Measurements from ENCODE around the gene STIP1.

STIP1 gene

DNA sequence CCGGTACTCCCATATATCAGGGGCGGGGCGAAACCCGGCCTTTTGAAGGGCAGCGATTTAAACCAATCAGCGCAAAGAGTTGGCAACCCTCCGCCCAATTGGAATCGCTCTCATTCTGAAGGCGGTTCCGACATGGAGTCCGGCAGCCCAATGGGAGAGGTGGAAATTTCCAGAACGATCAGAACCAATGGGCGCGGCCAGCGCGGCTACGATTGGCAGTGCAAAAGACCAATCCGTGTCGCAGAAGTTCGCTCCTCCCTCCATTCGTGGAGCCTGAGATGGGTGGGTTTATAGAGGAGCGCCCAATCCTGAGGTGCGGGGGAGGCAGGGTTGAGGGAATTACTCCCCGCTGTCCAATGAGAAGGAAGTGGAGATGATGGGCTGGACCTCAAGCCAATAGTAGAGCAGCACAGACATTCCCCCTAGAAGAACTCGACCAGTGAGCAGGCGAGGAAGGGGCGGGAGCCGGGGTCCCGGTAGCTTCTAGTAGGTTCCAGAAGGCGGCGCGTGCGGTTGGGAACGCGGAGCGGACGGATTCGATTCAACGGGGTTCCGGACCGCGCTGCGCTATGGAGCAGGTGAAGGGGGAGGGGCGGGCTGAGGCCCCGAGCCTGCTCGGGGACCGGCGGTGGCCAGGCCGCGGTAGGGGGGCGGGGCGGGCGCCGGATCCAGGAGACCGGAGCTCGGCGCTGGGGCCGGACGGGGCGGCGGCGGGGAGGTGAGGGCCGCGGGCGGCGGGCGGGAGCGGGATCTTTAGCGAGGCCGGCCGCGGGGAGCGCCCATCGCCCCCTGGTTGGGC is at the start of gene STIP1:
STIP1 (plus strand) TSS at position 479 of the 799 bp plus-strand sequence; CDS start at position 570, 91 bp downstream.
- Mint-ChIP-seq H3K4me1 (ENCODE audit: low read depth) (peaks cover 45% of the 10 kb centered on the region), H3K4me3 (peak within 1 kb of the TSS; percentile 96), H3K27me3 (no peaks in the 10 kb centered on the region), H3K36me3 (no peaks in the 10 kb centered on the region), H3K27ac (peak within 1 kb of the TSS; percentile 99), H3K9me3 (ENCODE audit: low read depth) (no peaks in the 10 kb centered on the region)

DNA sequence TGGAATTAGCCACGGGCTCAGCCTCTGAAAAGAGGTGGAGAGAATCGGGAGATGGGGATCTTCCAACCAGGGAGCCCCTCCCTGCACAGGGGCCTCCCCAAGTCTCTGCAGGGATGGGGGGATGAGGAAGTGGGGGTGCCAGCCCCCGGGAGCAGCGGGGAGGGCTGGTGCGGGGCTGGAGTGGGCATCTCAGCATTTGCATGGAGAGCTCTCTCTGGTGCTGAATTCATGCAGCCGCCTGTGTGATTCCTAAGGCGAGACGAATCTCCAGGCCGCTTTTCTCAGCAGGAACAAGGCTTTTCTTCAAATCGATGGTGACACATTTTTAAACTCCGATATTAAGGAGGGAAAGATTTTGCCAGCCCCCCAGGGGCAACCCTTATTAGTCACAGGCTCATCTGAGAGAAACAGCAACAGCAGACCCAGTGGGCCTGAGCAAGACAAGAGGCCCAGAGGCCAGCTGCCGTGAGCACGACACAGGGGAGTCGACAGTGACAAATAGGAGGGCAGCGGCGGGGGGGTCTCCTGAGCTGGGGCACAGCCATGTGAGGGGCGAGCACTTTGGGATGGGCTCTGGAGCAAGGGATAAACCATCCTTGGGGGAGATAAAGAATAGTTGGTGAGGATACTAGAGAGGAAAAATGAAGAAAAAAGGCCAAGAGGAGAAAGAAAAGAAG is 49.1 kb upstream of the STIP1 start:
- no peak overlapping the region for H3K27ac Mint-ChIP-seq
- no peaks in the 10 kb centered on the region for H3K4me1 Mint-ChIP-seq (ENCODE audit: low read depth)
- no peaks in the 10 kb centered on the region for H3K36me3 Mint-ChIP-seq
- H3K27me3 Mint-ChIP-seq: no peaks in the 10 kb centered on the region
- no peaks in the 10 kb centered on the region for H3K9me3 Mint-ChIP-seq (ENCODE audit: low read depth)
- H3K4me3 Mint-ChIP-seq: no peak overlapping the region

DNA sequence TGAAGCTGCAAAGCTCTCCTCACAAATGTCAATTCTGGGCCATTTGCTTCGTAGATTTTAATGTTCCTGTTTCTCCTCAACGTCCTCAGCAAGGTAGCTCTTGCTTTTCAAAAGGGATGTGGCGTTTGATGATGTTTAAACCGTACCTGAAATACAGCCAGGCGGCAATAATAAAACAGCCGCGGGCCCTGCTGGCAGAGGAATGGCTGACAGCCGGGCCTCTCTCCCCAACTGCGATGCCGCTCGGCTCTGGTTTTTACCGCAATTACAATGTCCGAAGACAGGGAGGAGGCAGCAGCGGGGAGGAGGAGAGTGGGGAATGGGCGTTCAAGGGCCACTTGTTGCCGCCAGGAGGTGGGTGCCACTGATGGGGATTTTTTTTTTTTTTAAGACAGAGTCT is 47.6 kb upstream of the STIP1 start:
- H3K36me3 Mint-ChIP-seq: no peaks in the 10 kb centered on the region
- H3K27ac Mint-ChIP-seq: no peak overlapping the region
- H3K9me3 Mint-ChIP-seq (ENCODE audit: low read depth): no peaks in the 10 kb centered on the region
- no peaks in the 10 kb centered on the region for H3K27me3 Mint-ChIP-seq
- no peak overlapping the region for H3K4me3 Mint-ChIP-seq
- H3K4me1 Mint-ChIP-seq (ENCODE audit: low read depth): no peaks in the 10 kb centered on the region

DNA sequence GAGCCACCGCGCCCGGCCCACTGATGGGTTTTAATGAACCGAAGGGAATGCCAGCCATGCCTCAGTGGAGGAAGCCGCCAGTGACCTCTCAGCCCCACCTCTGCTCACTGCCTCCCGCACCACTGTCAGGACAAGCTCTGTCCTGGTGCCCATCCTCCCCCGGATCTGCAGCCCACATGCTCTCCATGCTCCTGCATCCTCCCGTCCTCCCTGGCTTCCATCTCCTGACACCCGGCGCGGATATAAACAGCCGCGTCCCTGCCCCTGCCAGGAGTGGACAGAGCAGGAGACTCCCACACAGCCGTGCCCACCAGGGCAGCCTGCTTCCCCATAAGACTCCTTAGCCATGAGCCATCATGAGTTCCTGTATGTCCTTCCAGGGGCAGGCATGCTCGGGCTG is 46.9 kb upstream of the STIP1 start:
- H3K36me3 Mint-ChIP-seq: no peaks in the 10 kb centered on the region
- H3K27me3 Mint-ChIP-seq: no peaks in the 10 kb centered on the region
- no peaks in the 10 kb centered on the region for H3K9me3 Mint-ChIP-seq (ENCODE audit: low read depth)
- H3K27ac Mint-ChIP-seq: no peak overlapping the region
- H3K4me1 Mint-ChIP-seq (ENCODE audit: low read depth): peaks cover 4% of the 10 kb centered on the region
- no peak overlapping the region for H3K4me3 Mint-ChIP-seq

DNA sequence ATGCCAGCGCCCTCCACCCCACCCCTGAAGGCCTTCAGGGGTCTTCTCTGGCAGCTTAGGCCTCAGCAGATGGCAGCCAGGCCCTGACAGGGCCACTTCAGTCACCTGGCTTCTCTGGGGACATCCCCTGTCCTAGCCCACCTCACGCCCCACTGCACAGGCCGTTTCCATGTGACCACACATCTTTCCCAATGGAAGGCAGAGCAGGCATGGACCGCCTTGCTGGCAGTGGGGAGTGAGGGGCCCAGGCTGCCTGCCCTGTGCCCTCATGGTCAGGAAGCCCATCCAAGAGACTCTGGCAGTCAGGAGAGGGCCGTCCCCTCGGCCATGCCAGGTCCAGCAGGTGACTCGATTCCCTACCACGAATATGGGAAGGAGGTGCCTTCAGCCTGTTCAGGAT is 45.9 kb upstream of the STIP1 start:
- Mint-ChIP-seq H3K4me3 (no peak overlapping the region), H3K36me3 (no peaks in the 10 kb centered on the region), H3K27me3 (no peaks in the 10 kb centered on the region), H3K4me1 (ENCODE audit: low read depth) (peaks cover 5% of the 10 kb centered on the region), H3K9me3 (ENCODE audit: low read depth) (no peaks in the 10 kb centered on the region), H3K27ac (no peak overlapping the region)

DNA sequence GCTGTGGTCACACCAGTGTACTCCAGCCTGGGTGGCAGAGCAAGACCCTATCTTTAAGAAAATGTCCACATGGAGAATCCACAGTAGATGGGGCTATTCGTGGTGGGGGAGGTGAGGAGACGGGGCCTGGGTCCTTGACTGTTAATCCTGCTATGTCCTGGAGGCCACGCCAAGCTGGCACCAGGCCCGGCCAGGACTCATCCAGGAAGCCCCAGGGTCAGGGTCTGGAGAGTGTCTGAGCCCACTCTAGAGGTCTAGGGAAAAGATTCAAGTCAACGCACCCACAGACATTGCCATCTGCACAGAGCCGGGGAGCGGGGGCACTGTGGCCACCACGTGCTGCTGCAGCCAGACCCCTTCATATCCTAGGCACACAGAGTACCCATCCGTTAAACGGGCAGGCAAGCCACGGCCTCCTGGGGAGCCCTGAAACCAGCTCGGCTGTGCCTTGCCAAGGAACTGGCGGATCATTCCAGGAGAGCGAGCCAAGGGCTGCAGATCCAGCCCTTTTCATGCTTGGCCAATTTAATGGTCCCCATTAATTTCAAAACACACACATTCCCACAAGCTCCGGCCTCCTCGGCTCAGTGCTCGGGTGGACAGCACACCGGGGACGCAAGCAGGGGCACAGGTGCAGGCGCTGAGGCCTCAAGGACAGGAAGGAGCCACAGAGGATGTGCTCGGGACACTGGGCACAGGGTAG is 44.7 kb upstream of the STIP1 start:
- H3K4me3 Mint-ChIP-seq: no peak overlapping the region
- no peak overlapping the region for H3K27ac Mint-ChIP-seq
- no peaks in the 10 kb centered on the region for H3K36me3 Mint-ChIP-seq
- H3K9me3 Mint-ChIP-seq (ENCODE audit: low read depth): no peaks in the 10 kb centered on the region
- peaks cover 5% of the 10 kb centered on the region for H3K4me1 Mint-ChIP-seq (ENCODE audit: low read depth)
- H3K27me3 Mint-ChIP-seq: no peaks in the 10 kb centered on the region

DNA sequence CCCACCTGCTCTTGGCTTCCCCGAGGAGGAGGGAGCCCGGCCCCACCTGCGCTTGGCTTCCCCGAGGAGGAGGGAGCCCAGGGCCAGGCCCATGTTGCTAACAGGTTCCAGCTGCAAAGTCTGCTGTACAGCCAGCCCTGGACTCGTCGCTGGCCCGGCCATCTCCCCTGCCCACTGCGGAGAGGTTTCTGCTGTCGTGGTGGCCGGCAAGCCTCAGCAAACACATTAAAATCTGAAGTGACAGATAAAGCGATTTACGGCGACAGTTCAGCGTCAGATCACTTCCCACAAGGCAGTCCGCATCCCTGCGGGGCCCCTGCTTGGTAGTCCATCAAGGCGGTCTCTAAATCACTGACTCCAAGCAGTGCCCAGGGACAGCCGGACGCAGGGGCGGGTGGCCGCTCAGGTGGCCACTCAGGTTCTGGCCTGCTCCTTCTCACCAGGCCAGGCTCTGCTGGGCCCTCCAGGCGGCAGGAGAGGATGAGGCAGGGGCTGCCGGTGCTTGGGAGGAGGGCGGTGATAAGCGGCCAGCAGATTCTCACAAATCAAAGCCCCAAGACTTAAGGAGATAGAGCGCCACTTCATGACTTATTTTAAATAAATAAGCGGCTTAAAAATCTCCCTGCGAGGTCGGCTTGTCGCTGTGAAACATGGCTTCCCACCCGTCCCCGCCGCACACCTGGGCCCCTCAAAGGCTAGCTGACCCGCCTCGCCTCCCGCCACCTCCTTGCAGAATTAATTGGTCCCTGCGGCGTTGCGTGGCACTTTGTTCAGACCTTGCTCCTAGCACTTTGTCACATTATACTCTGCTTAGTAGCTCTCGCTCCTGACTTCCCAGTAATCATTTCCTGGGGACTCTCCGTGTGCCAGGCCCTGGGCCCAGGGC is 41.1 kb upstream of the STIP1 start:
- no peak overlapping the region for H3K27ac Mint-ChIP-seq
- H3K9me3 Mint-ChIP-seq (ENCODE audit: low read depth): no peaks in the 10 kb centered on the region
- no peak overlapping the region for H3K4me3 Mint-ChIP-seq
- H3K4me1 Mint-ChIP-seq (ENCODE audit: low read depth): peaks cover 11% of the 10 kb centered on the region
- no peaks in the 10 kb centered on the region for H3K36me3 Mint-ChIP-seq
- no peaks in the 10 kb centered on the region for H3K27me3 Mint-ChIP-seq

DNA sequence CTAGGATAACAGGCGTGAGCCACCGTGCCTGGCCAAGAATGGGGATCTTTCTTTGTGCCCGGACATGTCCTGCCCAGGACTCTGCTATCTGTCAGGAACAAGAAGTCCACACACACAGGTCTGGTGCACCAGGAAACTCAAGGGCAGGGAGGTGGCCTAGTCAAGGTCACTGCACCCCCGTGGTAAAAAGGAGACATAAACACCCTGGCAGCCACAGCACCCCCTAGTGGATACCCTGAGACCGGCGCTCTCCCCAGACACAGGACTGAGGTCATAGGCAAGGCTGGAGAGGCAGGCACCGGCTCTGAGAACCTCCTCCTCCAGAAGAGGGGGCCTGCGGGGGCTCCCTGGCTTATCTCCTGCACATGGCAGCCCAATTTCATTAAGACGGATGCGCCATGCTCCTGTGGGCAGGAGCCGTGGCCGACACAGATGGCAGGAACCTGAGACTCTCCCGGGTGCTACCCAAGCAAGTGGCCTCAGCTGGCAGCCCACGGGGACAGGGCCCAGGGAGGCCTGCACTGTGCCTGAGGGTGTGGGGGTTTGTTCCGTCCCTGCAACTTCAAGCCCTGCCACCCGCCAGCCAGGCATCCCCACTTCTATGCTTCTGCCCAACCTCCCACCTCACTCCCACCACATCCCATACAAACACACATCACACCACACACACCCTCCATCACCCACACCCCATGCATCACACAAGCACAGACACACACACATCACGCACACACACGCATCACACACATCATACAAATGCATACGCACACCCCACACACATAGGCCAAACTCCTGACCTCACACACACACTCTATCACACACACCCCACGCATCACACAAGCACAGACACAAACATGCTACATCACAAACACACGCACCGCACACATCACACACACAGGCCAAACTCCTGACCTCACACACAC is 39.7 kb upstream of the STIP1 start:
- H3K36me3 Mint-ChIP-seq: no peaks in the 10 kb centered on the region
- H3K4me1 Mint-ChIP-seq (ENCODE audit: low read depth): peaks cover 11% of the 10 kb centered on the region
- no peak overlapping the region for H3K4me3 Mint-ChIP-seq
- no peak overlapping the region for H3K27ac Mint-ChIP-seq
- no peaks in the 10 kb centered on the region for H3K27me3 Mint-ChIP-seq
- H3K9me3 Mint-ChIP-seq (ENCODE audit: low read depth): no peaks in the 10 kb centered on the region

DNA sequence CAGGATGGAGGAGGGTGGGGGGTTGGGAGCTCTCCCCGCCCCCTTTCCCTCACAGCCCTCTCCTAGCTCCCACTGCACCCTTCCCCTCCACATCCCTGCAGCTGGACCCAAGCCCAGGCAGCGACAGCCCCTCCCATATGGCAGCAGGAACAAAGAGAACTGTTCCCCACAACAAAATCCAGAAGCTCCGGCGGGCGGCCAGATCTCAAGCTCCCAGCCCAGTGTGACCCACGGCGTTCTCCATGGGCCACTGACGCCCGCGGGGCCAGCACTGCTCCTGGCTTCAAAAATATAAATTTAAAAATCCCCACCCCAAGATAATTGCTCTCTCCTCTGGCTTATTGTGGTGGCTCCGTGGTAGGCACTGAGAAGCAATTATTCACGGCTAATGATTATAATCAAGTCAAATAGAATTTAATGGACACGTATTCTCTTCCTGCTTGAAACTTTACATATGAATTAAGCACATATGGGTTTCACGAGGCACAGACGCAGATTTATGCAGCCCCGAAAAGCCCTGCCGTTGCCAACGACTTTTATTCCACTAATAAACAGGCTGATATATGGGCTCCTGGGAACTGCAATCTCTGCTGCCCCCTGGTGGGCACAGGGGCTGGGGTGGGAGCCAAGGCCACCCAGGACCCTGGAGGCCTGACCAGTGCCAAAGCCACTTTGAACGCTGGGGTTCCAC is 37.6 kb upstream of the STIP1 start:
- no peaks in the 10 kb centered on the region for H3K27me3 Mint-ChIP-seq
- no peak overlapping the region for H3K27ac Mint-ChIP-seq
- no peaks in the 10 kb centered on the region for H3K36me3 Mint-ChIP-seq
- peaks cover 13% of the 10 kb centered on the region for H3K4me1 Mint-ChIP-seq (ENCODE audit: low read depth)
- no peaks in the 10 kb centered on the region for H3K9me3 Mint-ChIP-seq (ENCODE audit: low read depth)
- H3K4me3 Mint-ChIP-seq: no peak overlapping the region

DNA sequence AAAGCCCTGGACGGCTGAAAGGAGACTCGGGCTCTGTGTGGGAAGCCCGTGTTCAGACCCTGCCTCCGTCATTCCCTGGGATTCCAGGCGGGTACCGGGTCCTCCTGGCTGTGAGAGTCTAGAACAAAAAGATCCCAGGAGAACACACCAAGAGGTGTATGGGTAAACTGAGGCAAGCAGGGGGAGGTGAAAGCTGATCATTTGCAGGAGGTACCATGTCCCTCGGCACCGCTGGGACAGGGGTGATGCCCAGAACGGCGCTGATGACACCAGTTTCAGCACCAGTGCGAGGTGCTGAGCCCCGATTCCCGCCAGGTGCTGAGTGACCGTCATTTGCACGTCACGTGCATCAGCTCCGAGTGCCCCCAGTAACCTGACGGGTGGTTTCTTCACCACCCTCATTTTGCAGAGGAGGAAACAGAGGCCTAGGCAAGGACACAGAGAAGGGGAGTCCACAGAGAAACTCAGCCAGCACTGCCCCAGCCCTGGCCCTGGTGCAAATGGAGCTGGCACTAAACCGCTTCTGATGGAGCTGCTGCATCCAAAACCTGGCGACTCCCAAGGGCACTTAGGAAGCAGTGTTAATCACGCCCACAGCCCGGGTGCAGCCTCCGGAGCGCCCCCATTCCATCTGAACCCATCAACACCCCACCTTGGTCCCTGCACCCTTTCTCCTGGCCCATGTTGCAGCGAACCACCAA is 36.9 kb upstream of the STIP1 start:
- no peak overlapping the region for H3K4me3 Mint-ChIP-seq
- no peak overlapping the region for H3K27ac Mint-ChIP-seq
- peaks cover 9% of the 10 kb centered on the region for H3K4me1 Mint-ChIP-seq (ENCODE audit: low read depth)
- no peaks in the 10 kb centered on the region for H3K36me3 Mint-ChIP-seq
- no peaks in the 10 kb centered on the region for H3K9me3 Mint-ChIP-seq (ENCODE audit: low read depth)
- no peaks in the 10 kb centered on the region for H3K27me3 Mint-ChIP-seq

DNA sequence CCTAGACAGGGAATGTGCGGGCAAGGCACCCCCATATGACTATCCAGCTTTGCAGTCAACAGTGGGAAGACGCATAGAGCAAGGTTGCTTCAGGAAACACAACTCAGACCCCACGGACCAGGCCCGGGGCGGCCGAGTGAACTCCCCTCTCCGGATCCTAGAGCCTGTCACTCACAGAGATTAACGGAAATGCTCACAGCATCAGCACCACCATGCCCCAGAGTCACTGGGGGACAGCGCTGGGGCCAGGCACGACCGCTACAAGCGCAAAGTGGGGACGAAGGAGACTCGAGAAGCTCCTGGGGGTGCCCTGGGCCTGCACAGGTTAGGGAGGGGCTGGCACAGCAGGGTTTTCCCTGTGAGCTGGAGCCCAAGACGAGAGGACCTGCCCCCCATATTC is 35.9 kb upstream of the STIP1 start:
- Mint-ChIP-seq H3K36me3 (no peaks in the 10 kb centered on the region), H3K4me3 (no peak overlapping the region), H3K27ac (no peak overlapping the region), H3K4me1 (ENCODE audit: low read depth) (peaks cover 7% of the 10 kb centered on the region), H3K27me3 (no peaks in the 10 kb centered on the region), H3K9me3 (ENCODE audit: low read depth) (no peaks in the 10 kb centered on the region)

DNA sequence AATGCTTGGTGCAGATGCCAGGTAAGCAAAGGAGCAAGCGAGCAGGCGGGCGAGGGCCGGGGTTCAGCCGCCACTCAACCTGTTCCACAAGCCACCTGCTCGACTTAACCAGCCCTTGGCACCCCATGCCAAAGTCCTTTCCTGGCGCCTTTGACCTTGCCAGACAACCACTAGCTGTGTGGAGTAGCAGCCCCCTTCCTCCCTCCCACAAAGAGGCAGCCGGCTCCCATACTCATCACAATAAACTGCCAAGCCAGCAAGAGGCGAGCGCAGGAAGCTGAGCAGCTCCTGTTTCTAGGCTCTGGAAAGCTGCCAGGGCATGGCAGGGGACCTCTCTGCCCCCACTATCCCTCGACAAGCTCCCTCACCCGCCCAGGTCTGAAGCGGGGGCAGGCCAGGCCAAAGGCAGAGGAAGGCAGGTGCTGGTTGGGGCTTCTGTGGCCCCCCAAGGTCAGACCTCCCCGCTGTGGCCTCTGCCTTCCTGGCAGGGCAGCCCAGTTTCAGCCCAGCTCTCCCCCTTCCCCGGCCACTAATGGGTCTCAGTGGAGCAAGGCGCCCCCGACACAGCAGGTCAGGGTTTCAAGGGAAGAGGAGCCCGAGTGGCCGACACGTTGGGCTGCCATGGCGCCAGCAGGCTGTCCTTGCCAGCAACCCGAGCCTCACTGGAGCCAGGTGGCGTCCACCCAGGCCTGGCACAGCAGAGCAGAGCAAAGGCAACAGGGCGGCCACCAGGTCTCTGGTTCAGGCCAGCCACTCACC is 35.3 kb upstream of the STIP1 start:
- no peaks in the 10 kb centered on the region for H3K36me3 Mint-ChIP-seq

More for the DNA sequence above, 35.3 kb upstream of the STIP1 start:
- Mint-ChIP-seq H3K27ac (no peak overlapping the region), H3K4me3 (no peak overlapping the region), H3K27me3 (no peaks in the 10 kb centered on the region), H3K9me3 (ENCODE audit: low read depth) (no peaks in the 10 kb centered on the region), H3K4me1 (ENCODE audit: low read depth) (peaks cover 7% of the 10 kb centered on the region)

Data from activated naive CD8-positive, alpha-beta T cell (primary cell).